Spleen (tissue), 7 donors: ENCODE measurements around the gene GCC2.

Experiments
- CTCF ChIP-seq, 11 experiments: fragments of 200-600 bp in 7 of 11; fragments of 450-650 bp in 4 of 11; sonication (generic) in 4 of 11; IDR thresholded peaks in 8 of 11; conservative IDR thresholded peaks in 3 of 11; 1 replicate in 7 of 11; 2 replicates in 4 of 11; pipeline versions ENCODE4 v1.4.0 to v1.8.0; 2016 to 2021; ENCODE audit warnings: antibody characterized with exemption in 11 of 11, inconsistent platforms in 4 of 11, mild to moderate bottlenecking in 1 of 11
- POLR2A ChIP-seq, 3 donors: fragments of 450-650 bp; IDR thresholded peaks; one replicate each; pipeline ENCODE4 v1.5.1; 2017; ENCODE audit warnings: antibody characterized with exemption in 3 of 3, mild to moderate bottlenecking in 1 of 3
- POLR2AphosphoS5 ChIP-seq, 3 donors: sonication (generic); formaldehyde crosslinking; IDR thresholded peaks; one replicate each; pipeline ENCODE4 v1.5.1; 2017; ENCODE audit warnings: antibody characterized with exemption in 3 of 3
- donor health status: DM: no; HTN: no; CAD: no; lungs with moderate emphysema.
- donor health status: DM: no; HTN: no; CAD: no.
- donor health status: DM: no; HTN: no; CAD: no.

- TF ChIP-seq POLR2A (IDR thresholded peaks at IDR 0.05) (no peak), CTCF (IDR thresholded peaks at IDR 0.05 in 8 of 11, conservative IDR thresholded peaks at IDR 0.05 in 3 of 11) (no peak), POLR2AphosphoS5 (IDR thresholded peaks at IDR 0.05) (no peak)
Observed at GRCh38 chr2:108548208-108549003, 99.4 kb downstream of the GCC2 start.
